Stimulated activated CD8-positive, alpha-beta memory T cell treated with anti-CD3 and anti-CD28 coated beads, Interleukin-15, amount 100 ng/mL, for 1 hour (primary cell): ENCODE results near the gene CADM4.

Experiments used
- DNase-seq: peaks from one replicate; pipeline ENCODE4 v3.0.0-alpha.2; 2020; ENCODE audit warnings: low read depth

The CADM4 gene

DNA sequence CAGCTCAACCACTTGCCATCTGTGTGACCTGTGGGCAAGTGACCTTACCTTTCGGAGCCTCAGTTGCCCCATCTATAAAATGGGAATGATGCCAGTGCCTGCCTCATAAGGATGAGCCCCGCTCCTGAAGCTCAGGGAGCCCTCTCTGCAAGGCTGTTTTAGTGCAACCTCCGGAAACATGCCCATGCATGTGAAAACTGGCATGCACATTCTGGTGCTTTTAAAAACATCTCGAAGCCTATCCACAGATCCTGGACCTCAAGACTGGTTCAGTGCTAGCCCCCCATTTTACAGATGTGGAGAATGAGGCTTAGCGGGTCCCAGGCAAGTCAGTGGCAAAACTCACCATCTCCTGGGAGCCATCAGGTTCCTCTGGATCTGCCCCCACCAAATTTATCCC, 5.6 kb downstream of the CADM4 start:
- no peak for DNase-seq

DNA sequence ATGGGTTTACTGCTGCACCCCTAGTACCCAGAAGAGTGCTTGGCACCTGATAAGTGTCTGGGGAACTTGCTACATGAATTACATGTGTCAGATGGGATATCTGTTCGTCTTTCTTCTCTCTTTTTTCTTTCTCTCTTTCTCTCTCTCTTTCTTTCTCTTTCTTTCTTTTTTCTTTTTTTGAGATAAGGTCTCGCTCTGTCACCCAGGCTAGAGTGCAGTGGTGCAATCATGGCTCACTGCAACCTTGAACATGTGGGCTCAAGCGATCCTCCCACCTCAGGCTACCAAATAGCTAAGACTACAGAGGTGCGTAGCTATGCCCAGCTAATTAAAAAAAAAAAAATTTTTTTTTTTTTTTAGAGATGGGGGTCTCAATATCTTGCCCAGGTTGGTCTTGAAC, 6.1 kb downstream of the CADM4 start:
- DNase-seq, result no peak

DNA sequence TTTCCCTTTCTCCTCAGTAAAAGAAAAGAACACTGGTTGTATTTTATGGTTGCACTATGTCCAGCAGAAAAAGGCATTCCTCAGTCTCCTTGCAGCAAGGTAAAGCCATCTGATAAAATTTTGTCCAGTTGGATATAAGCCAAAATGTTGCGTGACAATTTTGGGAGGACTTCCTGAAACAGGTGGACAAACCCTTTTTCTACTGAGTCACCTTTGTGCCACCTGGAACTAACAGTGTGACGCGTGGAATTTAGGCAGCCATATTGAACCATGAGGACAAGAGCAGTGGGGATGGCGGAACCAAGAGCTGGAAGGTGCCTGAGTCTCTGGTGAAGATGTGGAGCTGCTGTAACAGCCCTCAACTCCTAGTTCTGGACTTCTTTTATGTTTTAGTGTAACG, 8.2 kb downstream of the CADM4 start:
- DNase-seq, result no peak

DNA sequence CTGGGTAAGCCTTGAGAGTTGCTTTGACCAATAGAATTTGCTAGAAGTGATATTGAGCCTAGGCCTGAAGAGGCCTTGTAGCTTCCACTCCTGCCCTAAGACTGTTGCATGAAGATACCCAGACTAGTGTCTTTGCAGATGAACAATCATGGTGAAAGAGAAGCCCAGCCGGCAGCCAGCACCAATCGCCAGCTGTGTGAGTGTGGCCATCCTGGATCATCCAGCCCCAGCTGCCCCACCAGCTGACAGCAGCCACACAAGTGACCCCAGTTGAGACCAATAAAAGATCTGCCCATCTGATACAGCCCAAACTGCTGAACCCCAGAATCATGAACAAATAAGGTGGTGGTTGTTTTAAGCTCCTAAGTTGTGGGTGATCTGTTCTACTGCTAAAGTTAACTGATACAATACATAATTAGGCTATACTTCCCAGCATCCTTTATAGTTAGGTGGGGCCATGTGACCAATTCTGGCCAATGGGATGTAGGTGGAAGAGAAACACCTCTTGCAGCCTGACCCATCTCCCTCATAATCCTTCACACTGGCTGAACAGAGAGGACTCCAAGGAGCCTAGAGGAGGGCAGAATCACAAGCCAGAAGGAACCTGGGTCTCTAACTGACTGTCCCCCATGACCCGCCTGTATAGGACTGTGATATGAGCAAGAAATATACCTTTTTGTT, 10.9 kb downstream of the CADM4 start:
- DNase-seq, result no peak

DNA sequence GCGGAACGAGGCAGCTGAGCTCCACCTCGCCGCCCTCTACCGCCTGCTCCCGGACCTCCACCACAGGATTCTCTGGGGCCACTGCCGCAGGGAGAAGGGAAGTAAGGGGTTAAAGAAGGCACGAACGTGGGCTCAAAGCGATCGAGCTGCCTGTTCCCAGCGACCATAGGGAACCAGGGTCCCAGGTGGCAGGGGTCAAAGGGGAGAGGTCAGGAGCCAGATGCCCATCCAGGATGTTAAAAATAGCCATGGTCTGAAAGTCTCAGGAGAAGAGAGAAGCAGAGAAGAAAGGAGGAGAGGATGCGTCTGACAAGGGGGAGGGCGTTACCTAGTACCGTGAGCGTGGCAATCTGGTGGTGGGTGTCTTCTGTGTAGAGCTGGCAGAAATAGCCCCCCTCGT, 12.8 kb downstream of the CADM4 start:
- DNase-seq, result no peak

DNA sequence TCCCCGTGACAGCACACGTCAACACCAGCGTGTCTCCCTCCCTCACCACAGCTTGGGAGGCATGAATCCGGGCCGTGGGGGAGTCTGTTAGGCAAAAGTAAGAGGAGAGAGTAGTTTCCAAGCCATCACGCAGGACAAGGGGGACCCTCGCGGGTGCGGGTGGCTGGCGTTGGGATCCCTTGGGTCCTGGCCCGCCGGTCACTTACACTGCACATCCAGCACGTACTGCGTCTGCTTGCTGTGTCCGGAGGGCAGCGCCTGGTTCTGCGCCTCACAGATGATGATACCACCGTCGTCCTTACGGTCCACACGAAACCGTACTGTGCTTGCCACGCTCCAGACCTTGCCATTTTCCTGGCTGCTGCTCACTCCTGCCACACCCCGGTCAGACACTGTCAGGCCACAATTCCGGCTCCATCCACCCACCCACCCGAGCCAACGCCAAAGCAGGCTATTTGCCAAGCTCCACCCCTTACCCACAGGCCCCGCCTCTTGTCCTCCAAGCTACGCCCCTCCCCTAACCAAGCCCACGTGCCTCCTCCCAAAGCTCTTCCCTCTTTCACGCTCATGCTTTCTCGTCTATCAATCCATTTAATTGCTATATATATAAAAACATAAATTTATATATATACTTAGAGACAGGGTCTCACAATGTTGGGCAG, 13.6 kb downstream of the CADM4 start:
- no peak for DNase-seq

DNA sequence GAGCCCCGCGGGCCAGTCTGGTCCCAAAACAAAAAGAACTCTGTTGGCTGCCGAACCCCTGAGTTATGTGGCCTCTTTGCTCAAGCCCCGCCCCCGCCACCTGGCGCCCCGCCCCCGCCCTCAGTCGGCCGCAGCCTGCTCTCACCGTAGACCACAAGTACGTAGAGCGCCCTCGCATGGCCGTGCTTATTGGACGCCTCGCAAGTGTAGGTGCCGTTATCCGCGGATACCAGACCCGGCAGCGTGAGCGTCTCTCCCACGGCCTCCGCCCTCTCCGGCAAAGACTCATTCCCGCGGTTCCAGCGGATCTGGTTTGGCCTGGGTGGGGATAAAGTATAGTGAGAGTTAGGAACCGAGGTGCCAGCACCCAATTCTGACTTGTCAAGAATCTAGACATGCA, 14.7 kb downstream of the CADM4 start:
- peak; percentile 65 for DNase-seq

DNA sequence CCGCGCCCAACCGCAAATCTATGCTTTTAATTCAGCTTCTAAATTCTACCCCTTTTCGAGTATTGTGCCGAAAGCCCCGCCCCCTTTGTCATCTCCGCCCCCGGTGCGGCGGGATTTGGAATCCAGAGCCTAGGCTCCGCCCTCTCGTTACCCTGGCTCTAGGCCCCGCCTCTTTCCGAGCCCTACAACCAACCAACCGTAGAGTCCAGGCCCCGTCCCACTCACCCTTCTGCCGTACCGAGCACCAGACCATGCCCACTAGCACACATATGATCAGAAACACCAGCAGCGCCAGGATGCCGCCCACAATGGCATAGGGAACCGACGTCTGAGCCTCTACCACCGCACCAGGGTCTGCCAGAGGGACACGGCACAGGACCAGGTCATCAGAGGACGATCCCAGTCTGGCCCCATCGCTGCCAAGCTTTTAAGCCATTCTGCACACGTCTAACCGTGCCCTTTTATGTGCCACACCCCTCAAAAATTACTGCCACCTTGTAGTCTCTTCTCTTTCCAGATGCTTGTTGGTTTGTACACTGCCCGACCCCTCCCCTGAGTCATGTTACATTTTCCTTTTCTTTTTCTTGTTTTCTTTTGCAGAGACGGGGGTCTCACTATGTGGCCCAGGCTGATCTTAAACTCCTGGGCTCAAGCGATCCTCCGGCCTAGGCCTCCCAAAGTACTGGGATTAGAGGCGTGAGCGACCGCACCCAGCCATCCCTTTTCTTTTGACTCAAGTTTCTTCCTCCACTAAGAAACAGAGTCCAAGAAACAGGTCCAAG, 15.6 kb downstream of the CADM4 start:
- DNase-seq, result no peak

DNA sequence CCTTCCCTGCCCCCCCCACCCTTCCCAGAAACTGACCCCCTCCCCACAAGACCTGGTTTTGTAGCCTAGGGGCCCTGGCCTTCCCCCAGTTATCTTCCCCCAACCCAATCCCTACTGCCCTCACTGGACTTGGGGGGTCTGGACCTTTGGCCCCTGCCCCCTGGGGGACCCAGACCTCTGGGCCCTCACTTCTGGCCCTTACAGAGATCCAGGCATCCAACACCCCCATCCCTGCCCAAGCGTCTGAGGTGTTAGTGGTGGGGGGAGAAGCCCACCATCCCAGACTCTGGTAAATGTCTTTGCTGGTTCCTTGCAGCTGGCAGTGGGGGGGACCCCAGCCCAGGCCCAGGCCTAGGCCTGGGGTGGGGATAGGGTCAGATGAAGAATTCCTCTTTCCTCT, 16.7 kb downstream of the CADM4 start:
- DNase-seq, result no peak

DNA sequence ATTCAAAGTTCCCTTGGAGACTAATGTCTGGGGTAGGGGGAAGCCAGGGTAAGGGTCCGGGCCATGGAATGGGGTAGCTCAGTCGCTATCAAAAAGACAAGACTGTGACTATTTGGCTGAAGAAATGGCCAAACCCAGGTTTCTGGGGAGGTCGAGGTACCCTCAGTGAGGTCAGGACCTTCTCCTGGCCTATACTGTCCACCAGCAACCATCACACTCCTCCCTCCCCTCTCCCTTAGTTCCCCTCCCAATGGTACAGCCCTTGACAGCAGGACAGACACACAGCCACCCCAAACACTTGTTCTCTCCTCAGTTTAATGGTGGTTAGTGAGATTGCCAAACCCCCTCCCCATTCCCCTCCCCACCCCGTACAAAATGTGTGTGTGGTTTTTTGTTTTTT, 17.6 kb downstream of the CADM4 start:
- no peak for DNase-seq

DNA sequence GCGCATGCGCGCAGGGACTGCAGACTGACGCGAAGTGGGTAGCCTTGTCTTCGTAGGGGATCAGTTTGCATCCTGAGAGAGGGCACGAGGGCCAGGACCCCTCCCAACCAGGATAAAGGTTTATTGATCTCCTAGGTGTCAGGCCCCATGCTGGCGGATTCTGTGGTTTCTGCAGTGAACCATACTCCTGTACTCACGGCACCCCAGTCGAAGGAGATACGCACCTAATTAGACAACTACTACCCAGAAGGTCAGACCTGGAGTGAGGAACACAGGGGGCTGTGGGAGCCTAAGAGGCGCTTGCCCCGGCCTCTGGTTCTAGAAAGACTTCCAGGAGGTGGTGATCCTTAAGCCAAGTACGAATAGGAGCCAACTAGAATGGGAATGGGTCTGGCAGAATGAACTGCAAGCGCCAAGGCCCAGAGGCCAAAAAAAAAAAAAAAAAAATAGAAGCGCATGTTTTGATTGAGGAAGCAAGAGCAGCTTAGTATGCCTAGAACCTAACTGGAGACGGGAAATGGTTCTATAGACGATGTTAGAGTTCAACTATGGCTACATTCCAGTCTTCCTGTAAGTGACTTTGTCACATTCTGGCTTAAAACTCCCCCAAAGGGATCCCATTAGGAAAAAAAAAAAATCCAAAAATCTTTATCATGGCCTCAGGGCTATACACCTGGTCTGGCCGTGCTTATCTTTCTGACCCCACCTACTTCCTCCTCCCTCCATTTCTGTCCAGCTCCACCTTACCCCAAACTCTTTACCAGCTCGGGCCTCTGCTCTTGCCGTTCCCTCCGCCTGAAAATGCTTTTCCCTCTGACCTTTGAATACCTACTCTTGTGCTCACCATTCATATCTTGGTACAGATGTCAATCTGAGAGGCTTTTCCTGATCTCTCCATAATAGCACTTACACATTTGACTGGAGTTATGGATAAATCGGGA, 19.3 kb downstream of the CADM4 start:
- peak; percentile 72 for DNase-seq

DNA sequence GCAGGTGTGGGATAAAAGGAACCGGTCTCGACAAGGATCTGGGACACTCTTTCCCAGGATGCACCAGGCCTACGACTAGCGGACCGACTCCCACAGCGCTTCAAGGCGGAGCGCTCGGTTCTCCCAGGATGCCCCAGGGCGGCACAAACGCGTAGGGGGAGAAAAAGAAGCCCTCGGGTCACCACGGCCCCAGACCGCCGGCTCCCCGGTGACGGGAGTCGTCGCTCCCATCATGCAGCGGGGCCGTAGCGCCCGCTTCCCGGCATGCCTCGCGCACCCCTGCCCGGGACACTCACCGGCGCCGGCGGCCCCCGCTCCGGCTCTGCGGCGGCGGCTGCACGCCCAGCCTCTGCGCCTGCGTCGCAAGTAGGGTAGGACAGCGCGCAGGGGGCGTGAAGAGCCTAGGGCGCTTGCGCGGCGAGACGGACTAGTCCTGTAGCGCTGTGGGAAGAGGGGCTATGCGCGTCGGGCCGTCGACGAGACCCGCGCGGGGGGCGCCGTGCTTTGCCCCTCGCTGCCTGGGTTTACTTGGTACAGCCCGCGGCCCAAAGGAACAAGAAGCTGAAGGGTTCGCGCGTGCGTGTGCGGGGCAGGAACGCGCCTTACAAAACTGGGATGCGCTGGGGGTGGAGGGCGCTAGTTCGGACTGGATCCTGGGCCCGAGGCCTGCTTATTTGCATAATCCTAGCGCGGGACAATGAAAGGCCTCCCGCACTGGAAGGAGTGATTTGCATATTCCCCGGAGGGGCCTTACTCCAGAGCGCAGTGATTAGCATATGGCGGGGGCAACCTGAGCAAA, 20.2 kb downstream of the CADM4 start, which contains the start of gene ZNF428:
TSS of gene ZNF428 (minus strand) at position 368 of the 799 bp plus-strand sequence. CDS start 5,325 bp downstream, outside the sequence.
- DNase-seq, result peak; percentile 56

DNA sequence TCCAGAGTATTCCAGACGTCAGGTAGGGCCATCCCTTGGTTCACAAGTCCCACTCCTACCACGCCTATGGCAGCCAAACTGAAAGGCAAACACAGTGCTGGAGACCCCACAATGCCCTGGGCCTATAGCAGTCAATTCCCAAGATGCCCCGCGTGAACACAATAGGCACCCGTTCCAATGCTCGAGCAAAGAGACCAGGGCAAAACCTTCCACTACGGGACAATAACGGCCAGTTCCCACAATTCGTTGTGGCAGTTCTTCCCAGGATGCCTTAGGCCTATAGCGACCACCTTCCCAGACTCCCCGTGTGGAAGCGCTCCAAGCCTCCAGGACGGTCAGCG, 20.8 kb downstream of the CADM4 start:
- no peak for DNase-seq

DNA sequence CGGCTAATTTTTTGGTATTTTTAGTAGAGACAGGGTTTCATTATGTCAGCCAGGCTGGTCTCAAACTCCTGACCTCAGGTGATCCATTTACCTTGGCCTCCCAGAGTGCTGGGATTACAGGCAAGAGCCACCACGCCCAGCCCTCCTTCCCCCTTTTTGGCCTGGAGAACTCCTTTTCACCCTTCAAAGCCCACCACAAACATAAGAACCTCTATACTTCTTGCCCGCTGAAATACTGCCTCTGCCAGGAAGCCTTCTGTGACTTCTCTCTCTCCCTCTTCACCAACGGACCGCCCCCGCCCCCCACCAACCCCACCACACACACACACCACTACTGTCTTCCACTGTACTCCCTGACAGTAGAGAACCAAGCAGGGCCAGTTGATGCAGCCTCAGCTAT, 22.7 kb downstream of the CADM4 start:
- DNase-seq, result no peak

DNA sequence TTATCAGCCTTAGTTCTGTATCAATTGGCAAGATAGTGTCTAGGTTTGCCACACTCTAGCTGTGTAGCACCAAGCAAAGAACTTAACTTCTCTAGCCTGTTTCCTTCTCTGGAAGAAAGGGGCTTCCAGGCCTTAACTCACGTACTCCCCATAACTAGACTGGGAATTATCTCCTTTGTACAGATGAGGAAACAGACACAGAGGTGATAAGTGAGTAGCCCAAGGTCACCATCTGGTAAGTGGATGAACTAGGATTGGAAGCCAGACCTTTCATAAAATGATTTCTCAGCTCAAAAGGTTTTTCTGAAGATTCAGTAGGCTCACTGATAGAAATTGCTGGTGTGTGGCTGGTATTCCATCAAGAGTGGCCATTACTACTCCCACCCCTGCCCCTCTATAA, 23.3 kb downstream of the CADM4 start:
- DNase-seq, result no peak

DNA sequence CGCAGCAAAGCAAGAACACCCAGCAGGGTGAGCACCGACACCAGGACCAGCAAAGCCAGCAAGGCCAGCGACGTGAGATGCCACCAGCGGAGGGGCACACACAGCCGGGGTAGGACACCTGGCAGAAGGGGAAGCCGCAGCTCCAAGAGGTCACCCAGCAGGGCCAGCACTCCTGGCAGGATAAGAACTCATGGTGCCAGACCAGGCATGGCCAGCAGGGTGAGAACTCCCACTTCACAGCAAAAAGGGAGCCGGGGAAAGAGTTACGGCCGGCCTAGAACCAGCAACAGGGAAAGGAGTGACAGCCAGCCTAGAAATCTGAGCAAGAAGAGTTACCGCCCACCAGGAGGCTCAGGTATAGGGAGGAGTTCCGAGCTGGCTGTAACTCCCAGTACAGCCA, 27.3 kb downstream of the CADM4 start:
- no peak for DNase-seq

DNA sequence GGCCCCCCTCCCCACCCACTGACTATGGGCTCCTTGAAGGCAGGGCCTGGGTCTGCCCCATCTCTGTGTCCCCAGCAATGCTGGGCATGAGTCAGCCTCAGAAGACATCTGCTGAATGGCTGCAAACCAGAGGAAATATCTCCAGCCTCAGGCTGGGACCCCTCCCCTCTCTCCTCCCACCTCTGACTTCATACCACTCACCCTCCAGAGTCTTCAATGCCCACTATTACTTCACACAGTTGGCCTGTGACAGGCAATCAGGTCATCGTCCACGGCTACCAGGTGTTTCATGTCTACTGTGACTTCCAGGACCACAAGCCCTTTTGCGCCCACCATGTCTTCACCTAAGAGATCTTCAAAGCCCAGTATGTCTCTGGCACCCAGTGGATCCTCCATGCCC, 27.9 kb downstream of the CADM4 start, which contains the start of gene SRRM5:
TSS of gene SRRM5 (plus strand) at position 301 of the 400 bp plus-strand sequence. CDS start at position 335, 34 bp downstream.
- no peak for DNase-seq

DNA sequence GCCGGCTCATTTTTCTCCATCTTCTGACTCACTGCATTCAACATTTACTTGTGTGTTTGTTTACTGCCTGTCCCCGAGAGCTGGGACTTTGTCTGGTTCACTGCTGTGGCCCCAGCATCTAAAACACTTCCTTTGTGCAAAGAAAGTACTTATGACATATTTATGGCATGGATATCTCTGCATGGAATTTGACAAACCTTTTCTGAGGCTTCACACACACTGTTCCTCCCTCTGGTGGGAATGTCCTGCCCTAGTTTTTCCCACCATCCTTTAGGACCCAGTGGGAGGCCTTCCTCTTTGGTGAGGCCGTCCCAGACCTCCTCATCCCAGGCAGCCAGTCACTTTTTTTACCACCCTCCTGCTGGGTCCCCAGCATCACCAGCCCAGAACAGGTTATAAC, 29.2 kb downstream of the CADM4 start:
- DNase-seq, result no peak

DNA sequence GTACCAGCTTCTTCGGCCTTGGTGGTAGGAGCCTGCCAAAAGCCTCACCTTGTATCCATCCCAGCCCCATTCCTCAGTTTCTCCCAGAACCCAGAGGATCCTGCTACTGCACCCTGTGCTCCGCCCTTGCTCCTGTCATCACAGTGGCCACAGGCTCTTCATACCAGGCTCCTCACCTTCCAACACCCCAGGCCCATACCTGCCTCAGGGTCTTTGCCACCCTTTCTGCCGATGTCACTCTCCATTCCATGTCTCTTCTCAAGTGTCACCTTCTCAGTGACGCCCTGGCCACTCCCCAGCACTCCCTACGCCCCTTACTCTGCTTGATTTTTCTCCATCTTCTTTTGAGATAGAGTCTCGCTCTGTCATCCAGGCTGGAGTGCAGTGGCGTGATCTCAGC, 29.8 kb downstream of the CADM4 start:
- no peak for DNase-seq

DNA sequence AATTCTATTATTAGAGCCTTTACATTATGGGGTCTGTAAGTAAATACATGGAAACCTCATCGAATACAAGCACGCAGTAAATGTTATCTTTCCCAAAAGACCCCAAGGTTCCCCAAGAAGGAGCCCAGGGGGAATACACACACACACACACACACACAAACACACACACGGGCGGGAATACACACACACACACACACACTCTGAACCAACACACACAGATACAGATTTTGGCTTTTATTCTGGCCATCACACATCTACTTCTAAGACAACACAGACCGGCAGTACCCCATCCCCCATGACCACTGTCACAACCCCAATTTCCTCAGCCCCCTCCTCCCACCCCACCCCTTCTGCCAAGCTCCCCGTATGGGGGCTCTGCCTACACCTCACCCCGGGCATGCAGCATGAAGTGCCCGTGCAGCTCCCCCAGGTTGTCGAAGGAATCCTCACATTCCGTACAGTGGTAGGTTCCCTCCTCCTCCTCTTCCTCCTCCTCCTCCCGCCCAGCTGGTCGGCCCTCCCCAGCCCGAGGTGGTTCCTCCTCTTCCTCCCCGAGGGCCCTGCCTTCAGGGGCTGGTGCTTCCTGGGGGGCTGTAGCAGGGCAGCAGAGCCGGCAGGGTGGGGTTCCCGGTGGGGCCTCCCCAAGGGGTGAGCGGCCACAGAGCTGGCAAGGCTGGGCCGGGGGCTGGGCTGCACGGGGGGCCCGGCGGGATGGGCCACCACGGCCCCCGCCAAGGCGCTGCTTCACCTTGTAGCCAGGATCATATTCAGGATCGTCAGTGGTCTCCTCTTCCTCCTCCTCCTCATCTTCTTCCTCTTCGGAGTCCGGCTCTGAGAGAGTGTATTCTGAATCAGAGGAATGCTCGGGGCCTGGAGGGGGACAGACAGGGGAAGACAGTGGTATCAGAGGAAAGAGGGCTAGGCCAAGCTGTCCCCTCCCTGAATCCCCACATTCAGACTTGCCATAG, 32.1 kb downstream of the CADM4 start:
- no peak for DNase-seq
